PFSK-1 (cell line): ENCODE data around the gene ZNF536.

Source experiments
- FOXP2 ChIP-seq: optimal IDR thresholded peaks from 2 replicates; pipeline ENCODE3; 2011; ENCODE audit warnings: borderline replicate concordance, control low read depth, inconsistent platforms; ENCODE audit not compliant: insufficient read depth; ENCODE audit errors: extremely low read length, extremely low read depth
- POLR2AphosphoS5 ChIP-seq: IDR thresholded peaks from 2 replicates; pipeline ENCODE4 v1.6.1; 2012; ENCODE audit warnings: low read depth, mild to moderate bottlenecking, control low read depth, low read length, moderate library complexity
- REST ChIP-seq, 2 experiments: IDR thresholded peaks; 2 replicates each; pipeline versions ENCODE4 v1.6.1 to v1.8.0; 2011 to 2012; ENCODE audit warnings: low read depth in 2 of 2, low read length in 2 of 2, control low read depth in 1 of 2, inconsistent platforms in 1 of 2, mild to moderate bottlenecking in 1 of 2, moderate library complexity in 1 of 2; ENCODE audit not compliant: insufficient read depth in 1 of 2
- SIN3A ChIP-seq: IDR thresholded peaks from 2 replicates; pipeline ENCODE4 v1.6.1; 2012; ENCODE audit warnings: mild to moderate bottlenecking, low read length, moderate library complexity, borderline replicate concordance; ENCODE audit not compliant: insufficient read depth
- TAF1 ChIP-seq: IDR thresholded peaks from 2 replicates; pipeline ENCODE4 v1.6.1; 2012; ENCODE audit warnings: low read length, control low read depth, borderline replicate concordance; ENCODE audit not compliant: insufficient read depth

Gene ZNF536

DNA sequence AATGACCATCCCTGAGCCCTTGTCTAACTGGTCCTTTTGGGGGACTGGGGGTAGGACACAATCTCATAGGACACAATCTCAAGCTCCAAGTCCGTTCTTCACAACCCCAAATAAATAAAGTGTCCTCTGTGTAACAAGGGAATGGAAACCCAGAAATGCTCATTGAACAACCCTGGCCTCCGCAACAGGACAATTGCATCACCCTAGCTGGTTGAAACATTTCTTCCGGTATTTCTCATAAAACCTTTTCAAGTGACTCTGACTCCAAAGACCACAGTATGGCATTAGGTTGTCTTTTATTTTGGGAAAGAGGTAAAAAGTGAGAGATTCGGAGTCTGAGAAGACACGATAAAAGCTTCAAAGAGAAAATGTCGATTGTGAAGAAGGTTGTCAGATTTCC, 186.6 kb downstream of the ZNF536 start:
- TF ChIP-seq SIN3A (no peak), POLR2AphosphoS5 (no peak), TAF1 (no peak), REST (IDR thresholded peaks at IDR 0.05; ENCODE audit: insufficient read depth in 1 of 2, low read depth in 2 of 2, low read length in 2 of 2) (no peak), FOXP2 (no peak)

DNA sequence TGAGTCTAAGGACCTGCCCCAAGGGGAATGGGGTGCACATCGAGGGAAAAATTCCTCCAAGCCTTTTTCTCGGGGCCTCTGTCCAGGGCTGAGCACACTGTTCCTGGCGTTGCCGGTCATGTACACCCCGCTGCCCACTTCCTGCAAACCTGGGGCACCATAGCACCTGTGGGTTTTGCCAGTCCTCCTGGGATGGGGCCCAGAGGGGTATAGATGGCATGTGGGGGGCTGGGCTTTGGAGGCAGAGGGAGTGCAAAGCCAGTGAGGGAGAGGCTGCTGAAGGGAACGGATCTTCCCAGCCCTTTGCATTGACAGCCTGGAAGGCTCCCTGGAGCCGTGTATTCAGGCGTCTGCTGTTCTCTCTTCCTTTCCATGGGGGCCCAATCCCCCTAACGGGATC, 187.3 kb downstream of the ZNF536 start:
- no peak for TF ChIP-seq REST (IDR thresholded peaks at IDR 0.05; ENCODE audit: insufficient read depth in 1 of 2, low read depth in 2 of 2, low read length in 2 of 2)
- TF ChIP-seq TAF1, result no peak
- TF ChIP-seq POLR2AphosphoS5, result no peak
- no peak for TF ChIP-seq FOXP2
- no peak for TF ChIP-seq SIN3A

GRCh38 chr19:30562981-30563380, 190.8 kb downstream of the ZNF536 start:
- TF ChIP-seq POLR2AphosphoS5 (no peak), FOXP2 (no peak), TAF1 (no peak), SIN3A (no peak), REST (IDR thresholded peaks at IDR 0.05; ENCODE audit: insufficient read depth in 1 of 2, low read depth in 2 of 2, low read length in 2 of 2) (no peak)

GRCh38 chr19:30563691-30564090, 191.5 kb downstream of the ZNF536 start:
- no peak for TF ChIP-seq FOXP2
- no peak for TF ChIP-seq REST (IDR thresholded peaks at IDR 0.05; ENCODE audit: insufficient read depth in 1 of 2, low read depth in 2 of 2, low read length in 2 of 2)
- TF ChIP-seq POLR2AphosphoS5, result no peak
- no peak for TF ChIP-seq SIN3A
- TF ChIP-seq TAF1, result no peak

DNA sequence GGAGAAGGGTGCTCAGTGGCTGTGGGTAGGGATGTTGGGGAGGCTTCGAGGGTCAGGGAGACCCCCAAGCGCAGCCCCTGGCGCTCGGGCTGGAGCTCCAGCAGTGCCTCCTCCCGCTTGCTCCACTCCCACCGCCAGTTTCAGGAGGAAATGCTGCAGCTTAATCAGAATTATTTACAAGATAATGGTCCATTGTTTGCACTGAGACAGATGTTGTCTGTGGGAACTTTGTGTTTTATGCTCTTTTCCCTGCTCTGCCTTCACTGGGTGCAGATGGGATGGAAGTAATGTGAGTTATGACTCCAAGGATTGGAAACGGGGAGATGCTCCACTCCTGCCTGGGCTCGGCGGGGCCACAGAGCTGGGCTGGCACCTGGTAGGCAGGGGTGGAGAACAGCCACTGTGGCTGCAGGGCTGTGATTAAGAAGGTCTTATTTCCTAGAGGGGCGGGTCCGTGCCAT, 192.4 kb downstream of the ZNF536 start:
- no peak for TF ChIP-seq FOXP2
